Cardiac muscle cell (in vitro differentiated cells and primary cell): ENCODE results near the gene PARVB. TPM values are rescaled to one million over a fixed set of nuclear protein-coding genes. Genes with fewer than 3 reads are reported as not detected.

Experiments used
- DNase-seq, 2 donors: peaks; one replicate each; pipeline versions ENCODE4 v3.0.0 to v3.0.0-alpha.2; 2010 to 2017; ENCODE audit warnings: low read depth in 1 of 2, low spot score in 1 of 2
- H3K27ac ChIP-seq: fragments of 200-600 bp; sonication (generic); 2 replicates; pipeline ENCODE4 v1.5.1; 2016
- H3K27me3 ChIP-seq: fragments of 200-600 bp; sonication (generic); 2 replicates; pipeline ENCODE4 v1.6.0; 2016; ENCODE audit warnings: control low read depth
- H3K36me3 ChIP-seq: fragments of 200-600 bp; sonication (generic); 2 replicates; pipeline ENCODE4 v1.5.1; 2016; ENCODE audit warnings: control low read depth
- H3K4me1 ChIP-seq: fragments of 200-600 bp; sonication (generic); 2 replicates; pipeline ENCODE4 v1.8.1; 2017; ENCODE audit warnings: low read depth, mild to moderate bottlenecking, mixed run types
- H3K4me3 ChIP-seq: fragments of 200-600 bp; sonication (generic); 2 replicates; pipeline ENCODE4 v1.5.1; 2016; ENCODE audit warnings: mild to moderate bottlenecking
- H3K9me3 ChIP-seq: fragments of 200-600 bp; sonication (generic); 2 replicates; pipeline ENCODE4 v1.5.1; 2017; ENCODE audit warnings: low read depth, mild to moderate bottlenecking, control low read depth
- CTCF ChIP-seq: IDR thresholded peaks from 2 replicates; pipeline ENCODE4 v1.5.1; 2012; ENCODE audit warnings: low read depth, mild to moderate bottlenecking, low read length
- polyA plus RNA-seq: library from polyadenylated mRNA; unstranded; fragments of >200 nt; fragmentation: Nextera tagmentation; extraction: Ambion mirVana; gene quantifications from 2 replicates; pipeline ENCODE4 v1.2.1, GENCODE V29; 2016
- total RNA-seq: library from RNA; depleted of rRNA; stranded (reverse); fragments of >200 nt; gene quantifications from 2 replicates; pipeline ENCODE4 v1.2.3, GENCODE V29; 2016

The PARVB gene
- total and polyA plus RNA-seq, 2 experiments from 2014 or later, result 30.6 to 46.0 TPM

- H3K4me3 ChIP-seq, result no peak overlapping the region
- H3K27me3 ChIP-seq, result no peaks in the 10 kb centered on the region
- H3K4me1 ChIP-seq, result no peaks in the 10 kb centered on the region
- no peaks in the 10 kb centered on the region for H3K9me3 ChIP-seq
- no peak for TF ChIP-seq CTCF
- H3K27ac ChIP-seq, result no peak overlapping the region
- DNase-seq, result no peak
- H3K36me3 ChIP-seq, result no peaks in the 10 kb centered on the region
These were observed 197.8 kb downstream of the PARVB start for GRCh38 chr22:44221710-44222475.

Other genes starting within 250 kb of the PARVB start
- gene EFCAB6, start 212.0 kb upstream of the PARVB start, total RNA-seq, result 2.2 and 3.8 TPM in 2 replicates
- 1.5 and 2.4 TPM in 2 replicates for gene EFCAB6, start 212.0 kb upstream of the PARVB start, polyA plus RNA-seq
- 2.2 and 3.2 TPM in 2 replicates for gene SULT4A1, start 161.8 kb upstream of the PARVB start, total RNA-seq
- 1.3 and 3.7 TPM in 2 replicates for gene SULT4A1, start 161.8 kb upstream of the PARVB start, polyA plus RNA-seq
- not detected in 2 replicates for gene PNPLA5, start 132.3 kb upstream of the PARVB start, total RNA-seq
- not detected in 2 replicates for gene PNPLA5, start 132.3 kb upstream of the PARVB start, polyA plus RNA-seq
- 2.1 and 2.3 TPM in 2 replicates for gene PNPLA3, start 100.5 kb upstream of the PARVB start, total RNA-seq
- 2.3 and 2.4 TPM in 2 replicates for gene PNPLA3, start 100.5 kb upstream of the PARVB start, polyA plus RNA-seq
- 56.8 and 65.4 TPM in 2 replicates for gene SAMM50, start 68.9 kb upstream of the PARVB start, total RNA-seq
- gene SAMM50, start 68.9 kb upstream of the PARVB start, polyA plus RNA-seq, result 92.0 and 116 TPM in 2 replicates
- 0.33 TPM in 1 of 2 replicates, not detected in the other for gene PARVG, start 156.6 kb downstream of the PARVB start, total RNA-seq
- gene PARVG, start 156.6 kb downstream of the PARVB start, polyA plus RNA-seq, result not detected in 2 replicates